ENCODE results near the gene CASP7.
A peak's percentile ranks its signal among the peaks of the same experiment; 100 is the strongest.
"Not testable (repeated sequence)": the region's sequence is repeated elsewhere in the genome, so short reads cannot be mapped to it uniquely, and the experiment has no call there.

CASP7 gene

GRCh38 chr10:113679463-113680189 is at the start of gene CASP7:
TSS of gene CASP7 (plus strand) at chr10:113679912. CDS start at chr10:113697494, 17,582 bp downstream.
- DNase-seq = peak; percentile 86

- DNase-seq = no peak
These were observed 48.7 kb upstream of the CASP7 start for GRCh38 chr10:113630929-113631533.

- no peak for DNase-seq
These were observed 47.9 kb upstream of the CASP7 start for GRCh38 chr10:113631684-113632367.

- DNase-seq = no peak
These were observed 39.7 kb upstream of the CASP7 start for GRCh38 chr10:113639966-113640365.

- no peak for DNase-seq
These were observed 38.0 kb upstream of the CASP7 start for GRCh38 chr10:113641702-113642101.

GRCh38 chr10:113643183-113643582 is 36.5 kb upstream of the CASP7 start:
- DNase-seq = no peak

- DNase-seq = no peak
These were observed 35.3 kb upstream of the CASP7 start for GRCh38 chr10:113644185-113645120.

- DNase-seq = no peak
These were observed 33.1 kb upstream of the CASP7 start for GRCh38 chr10:113646336-113647201.

- DNase-seq = no peak
These were observed 31.9 kb upstream of the CASP7 start for GRCh38 chr10:113647812-113648211.

GRCh38 chr10:113648478-113648877 is 31.2 kb upstream of the CASP7 start:
- no peak for DNase-seq

GRCh38 chr10:113650172-113650571 is 29.5 kb upstream of the CASP7 start:
- no peak for DNase-seq

GRCh38 chr10:113651021-113651420 is 28.7 kb upstream of the CASP7 start:
- DNase-seq = no peak

GRCh38 chr10:113651898-113652297 is 27.8 kb upstream of the CASP7 start:
- DNase-seq = no peak

- DNase-seq = not testable (repeated sequence)
These were observed 27.3 kb upstream of the CASP7 start for GRCh38 chr10:113652456-113652855.

GRCh38 chr10:113656896-113657295 is 22.8 kb upstream of the CASP7 start:
- DNase-seq = no peak

GRCh38 chr10:113657544-113657943 is 22.2 kb upstream of the CASP7 start:
- no peak for DNase-seq

- no peak for DNase-seq
These were observed 18.4 kb upstream of the CASP7 start for GRCh38 chr10:113661332-113661731.

- no peak for DNase-seq
These were observed 16.6 kb upstream of the CASP7 start for GRCh38 chr10:113663142-113663541.

GRCh38 chr10:113663908-113664307 is 15.8 kb upstream of the CASP7 start, which contains the start of gene NRAP:
TSS of gene NRAP (minus strand) at chr10:113664041. CDS start at chr10:113663882, 159 bp downstream.
- no peak for DNase-seq

- DNase-seq = no peak
These were observed 14.4 kb upstream of the CASP7 start for GRCh38 chr10:113665352-113665751.

- DNase-seq = no peak
These were observed 13.8 kb upstream of the CASP7 start for GRCh38 chr10:113665806-113666354.

All from CD4-positive, alpha-beta T cell treated with Interleukin-10 for 1 hour (primary cell).